AG09319 (cell line): ENCODE results near the gene CLIP2.
"Not testable (repeated sequence)": the region's sequence is repeated elsewhere in the genome, so short reads cannot be mapped to it uniquely, and the experiment has no call there.

Experiments used
- DNase-seq: peaks from one replicate; pipeline ENCODE4 v3.0.0-alpha.2; 2010; ENCODE audit warnings: low read depth; ENCODE audit errors: extremely low read depth
- TF ChIP-seq, protein P1 (sequence below): IDR thresholded peaks from 2 replicates; pipeline ENCODE4 v1.5.1; 2011; ENCODE audit warnings: low read depth, mild to moderate bottlenecking, inconsistent platforms, low read length, moderate library complexity

Gene CLIP2

DNA sequence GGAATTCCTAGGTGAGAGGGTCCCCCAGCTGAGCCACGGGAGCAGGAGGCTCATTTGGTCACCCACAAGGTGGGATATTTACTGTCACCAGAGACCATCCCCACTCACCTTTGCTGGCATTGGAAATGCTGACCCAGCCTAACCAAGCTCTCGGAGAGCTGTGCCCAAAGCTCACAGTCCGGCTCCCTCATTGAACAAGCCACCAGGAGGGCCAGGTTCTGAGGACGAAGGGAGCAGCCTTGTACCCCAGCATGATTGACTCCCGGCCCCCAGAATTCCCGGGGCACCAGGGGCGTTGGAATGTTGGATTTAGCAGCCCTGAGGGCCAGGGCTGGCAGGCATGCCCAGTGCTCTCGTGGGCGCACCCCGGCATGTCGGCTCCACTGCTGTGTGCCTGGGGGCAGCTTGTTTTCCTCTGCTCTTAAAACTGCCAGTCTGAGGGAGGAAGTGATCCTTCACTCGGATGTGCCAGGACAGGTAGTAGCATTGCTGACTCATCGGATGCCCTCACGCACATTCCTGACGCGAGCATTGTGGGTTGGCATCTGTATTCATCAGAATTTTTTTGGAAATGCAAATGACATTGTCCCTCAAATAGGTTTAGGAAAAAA, 23.3 kb downstream of the CLIP2 start:
- TF ChIP-seq, protein P1, sequence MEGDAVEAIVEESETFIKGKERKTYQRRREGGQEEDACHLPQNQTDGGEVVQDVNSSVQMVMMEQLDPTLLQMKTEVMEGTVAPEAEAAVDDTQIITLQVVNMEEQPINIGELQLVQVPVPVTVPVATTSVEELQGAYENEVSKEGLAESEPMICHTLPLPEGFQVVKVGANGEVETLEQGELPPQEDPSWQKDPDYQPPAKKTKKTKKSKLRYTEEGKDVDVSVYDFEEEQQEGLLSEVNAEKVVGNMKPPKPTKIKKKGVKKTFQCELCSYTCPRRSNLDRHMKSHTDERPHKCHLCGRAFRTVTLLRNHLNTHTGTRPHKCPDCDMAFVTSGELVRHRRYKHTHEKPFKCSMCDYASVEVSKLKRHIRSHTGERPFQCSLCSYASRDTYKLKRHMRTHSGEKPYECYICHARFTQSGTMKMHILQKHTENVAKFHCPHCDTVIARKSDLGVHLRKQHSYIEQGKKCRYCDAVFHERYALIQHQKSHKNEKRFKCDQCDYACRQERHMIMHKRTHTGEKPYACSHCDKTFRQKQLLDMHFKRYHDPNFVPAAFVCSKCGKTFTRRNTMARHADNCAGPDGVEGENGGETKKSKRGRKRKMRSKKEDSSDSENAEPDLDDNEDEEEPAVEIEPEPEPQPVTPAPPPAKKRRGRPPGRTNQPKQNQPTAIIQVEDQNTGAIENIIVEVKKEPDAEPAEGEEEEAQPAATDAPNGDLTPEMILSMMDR, result no peak
- DNase-seq, result no peak

DNA sequence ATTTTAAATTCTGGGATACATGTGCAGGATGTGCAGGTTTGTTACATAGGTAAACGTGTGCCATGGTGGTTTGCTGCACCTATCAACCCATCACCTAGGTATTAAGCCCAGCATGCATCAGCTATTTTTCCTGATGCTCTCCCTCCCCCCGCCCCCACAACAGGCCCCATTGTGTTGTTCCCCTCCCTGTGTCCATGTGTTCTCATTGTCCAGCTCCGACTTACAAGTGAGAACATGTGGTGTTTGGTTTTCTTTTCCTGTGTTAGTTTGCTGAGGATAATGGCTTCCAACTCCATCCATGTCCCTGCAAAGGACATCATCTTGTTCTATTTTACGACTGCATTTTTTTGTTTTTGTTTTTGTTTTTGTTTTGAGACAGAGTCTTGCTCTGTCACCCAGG, 26.7 kb downstream of the CLIP2 start:
- not testable (repeated sequence) for DNase-seq

DNA sequence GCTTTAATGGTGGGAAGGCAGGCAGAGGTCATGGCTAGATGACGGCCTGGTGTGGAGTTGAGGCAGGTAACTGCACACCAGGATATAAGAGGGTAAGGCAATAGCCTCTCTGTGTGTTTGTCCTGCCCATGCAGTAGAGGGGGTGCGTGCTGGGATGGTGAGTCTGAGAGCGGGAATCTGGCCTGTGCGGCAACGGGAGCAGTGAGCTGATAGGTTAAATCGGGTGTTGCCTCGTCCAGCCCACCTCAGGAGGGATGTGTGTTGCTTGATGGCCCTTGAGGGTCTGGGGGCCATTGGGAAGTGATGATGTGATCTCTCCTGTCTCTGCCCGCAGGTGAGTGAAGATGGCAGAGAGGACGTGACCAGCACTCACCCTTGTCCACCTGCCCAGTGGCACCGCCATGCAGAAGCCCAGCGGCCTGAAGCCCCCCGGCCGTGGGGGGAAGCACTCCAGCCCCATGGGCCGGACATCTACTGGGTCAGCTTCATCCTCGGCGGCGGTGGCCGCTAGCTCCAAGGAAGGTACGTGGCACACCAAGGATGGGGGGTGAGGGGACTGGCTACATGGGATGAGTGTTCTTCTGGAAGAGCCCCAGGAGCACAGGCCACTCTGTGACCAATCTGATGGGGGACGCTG, 28.1 kb downstream of the CLIP2 start:
- DNase-seq, result no peak
- TF ChIP-seq, protein P1, result no peak

DNA sequence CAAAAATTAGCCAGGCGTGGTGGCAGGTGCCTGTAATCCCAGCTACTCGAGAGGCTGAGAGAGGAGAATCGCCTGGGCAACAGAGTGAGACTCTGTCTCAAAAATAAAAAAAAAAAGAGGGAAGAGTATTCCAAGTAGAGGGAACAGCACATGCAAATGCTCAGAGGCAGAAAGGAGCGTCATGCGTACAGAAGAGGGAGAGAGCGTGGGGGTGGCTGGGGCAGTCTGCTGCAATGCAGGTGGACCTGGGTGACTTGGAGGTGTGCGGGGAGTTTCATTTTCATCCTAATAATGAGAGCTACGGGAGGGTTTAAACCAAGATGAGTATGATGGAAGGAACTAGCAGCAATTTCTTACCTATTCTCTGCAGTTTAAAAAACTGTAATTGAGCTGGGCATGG, 28.8 kb downstream of the CLIP2 start:
- TF ChIP-seq, protein P1, result no peak

DNA sequence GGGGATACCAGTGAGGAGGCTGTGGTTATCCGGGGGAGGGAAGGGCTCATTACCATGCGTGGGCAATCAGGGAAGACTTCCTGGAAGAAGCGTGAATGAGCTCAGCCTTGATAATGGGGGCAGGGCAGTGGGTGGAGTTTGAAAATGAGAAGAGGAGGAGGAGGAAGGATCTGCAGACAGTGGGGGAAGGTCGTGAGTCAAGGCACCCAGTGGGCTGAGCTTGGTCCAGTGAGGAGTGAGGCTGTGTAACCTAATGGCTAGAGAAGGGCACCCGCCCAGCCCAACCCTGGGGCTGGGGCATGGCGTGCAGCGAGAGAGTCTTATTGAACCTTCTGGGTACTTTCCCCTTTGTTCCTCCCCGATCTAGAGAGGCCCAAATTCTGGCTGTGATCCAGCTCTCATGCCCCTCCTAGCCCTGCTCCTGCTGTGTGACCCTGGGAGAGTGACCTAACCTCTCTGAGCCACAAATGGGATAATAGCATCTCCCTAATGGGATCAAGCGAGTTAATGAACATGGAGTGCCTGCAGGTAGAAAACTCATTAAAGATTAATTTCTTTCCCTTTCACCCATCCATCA, 31.5 kb downstream of the CLIP2 start:
- TF ChIP-seq, protein P1, result no peak
- DNase-seq, result no peak

More for the DNA sequence above, 28.8 kb downstream of the CLIP2 start:
- DNase-seq, result no peak

DNA sequence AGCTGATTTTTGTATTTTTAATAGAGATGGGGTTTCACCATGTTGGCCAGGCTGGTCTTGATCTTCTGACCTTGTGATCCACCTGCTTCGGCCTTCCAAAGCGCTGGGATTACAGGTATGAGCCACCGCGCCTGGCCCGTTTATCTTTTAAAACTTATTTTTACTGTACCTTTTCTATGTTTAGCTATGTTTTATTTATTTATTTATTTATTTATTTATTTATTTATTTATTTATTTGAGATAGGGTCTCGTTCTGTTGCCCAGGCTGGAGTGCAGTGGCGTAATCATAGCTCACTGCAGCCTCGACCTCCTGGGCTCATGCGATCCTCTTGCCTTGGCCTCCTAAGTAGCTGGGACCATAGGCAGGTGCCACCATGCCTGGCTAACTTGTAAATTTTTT, 33.7 kb downstream of the CLIP2 start:
- not testable (repeated sequence) for DNase-seq

DNA sequence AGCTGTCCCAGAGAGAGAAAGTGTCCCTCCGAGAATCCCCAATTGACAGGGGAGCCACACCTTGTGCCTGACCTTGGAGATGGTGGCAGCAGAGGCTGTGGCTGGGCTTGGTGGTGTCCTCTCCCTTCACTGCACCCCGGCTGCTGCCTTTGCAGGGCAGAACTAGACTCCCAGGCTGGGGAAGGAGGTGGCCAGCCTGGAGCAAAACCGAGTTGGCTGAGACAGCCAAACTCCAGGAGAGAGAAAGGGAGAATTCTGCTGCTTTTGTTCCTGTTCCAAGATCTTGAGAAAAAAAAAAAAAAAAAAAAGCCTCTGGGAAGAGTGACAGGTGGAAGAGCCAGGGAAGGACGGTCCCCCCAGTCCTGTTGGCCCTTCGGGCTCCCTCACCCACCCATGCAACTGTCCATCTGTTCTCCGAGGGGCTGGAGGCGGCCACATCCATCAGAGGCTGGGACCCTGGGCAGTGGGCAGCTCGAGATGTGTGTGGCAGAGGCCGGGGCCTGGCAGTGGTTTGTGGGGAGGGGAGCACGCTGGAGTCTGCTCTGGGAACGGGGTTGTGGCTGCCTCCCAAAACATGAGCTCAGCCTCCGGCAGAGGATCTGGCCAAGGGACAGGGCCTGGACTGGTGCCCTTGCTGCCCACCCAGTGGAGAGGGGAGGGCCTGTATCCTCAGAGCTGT, 35.5 kb downstream of the CLIP2 start:
- TF ChIP-seq, protein P1, result no peak

DNA sequence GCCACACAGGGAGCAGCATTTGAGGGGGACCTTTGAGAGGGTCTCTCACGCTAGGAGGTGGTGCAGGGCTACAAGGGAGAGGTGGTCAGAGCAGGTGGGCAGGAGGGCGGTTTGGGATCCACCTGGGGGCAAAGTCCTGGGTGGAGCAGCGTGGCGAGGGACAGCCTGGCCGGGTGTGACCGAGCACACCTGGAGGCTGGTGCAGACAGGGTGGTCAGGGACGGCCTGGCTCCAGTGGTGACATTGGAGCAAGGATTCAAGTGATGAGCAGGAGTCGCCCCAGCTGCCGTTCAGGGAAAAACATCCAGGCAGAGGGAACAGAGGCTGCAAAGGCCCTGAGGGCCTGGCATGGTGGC, 36.0 kb downstream of the CLIP2 start:
- no peak for DNase-seq
- TF ChIP-seq, protein P1, result no peak

More for the DNA sequence above, 35.5 kb downstream of the CLIP2 start:
- no peak for DNase-seq
